A549 (cell line): Measurements from ENCODE around the gene UBA7. TPM values are rescaled to one million over a fixed set of nuclear protein-coding genes. Genes with fewer than 3 reads are reported as not detected.

Source experiments
- ATAC-seq, 2 experiments: fragments of 200-7000 bp in 1 of 2; fragments of >200 bp in 1 of 2; cut with Nextera tagmentation in 1 of 2; cut with Tn5 transposase in 1 of 2; 3 replicates each; pipeline versions ENCODE4 v1.8.0 to v1.9.1; 2018 to 2020; ENCODE audit warnings: mild to moderate bottlenecking in 1 of 2, moderate library complexity in 1 of 2
- CTCF ChIA-PET: fragments of 300-600 bp; sonication (Branson Sonifier 250); formaldehyde crosslinking; extraction: SDS; loops from one replicate; lab custom pipeline; 2021; ENCODE audit warnings: antibody characterized with exemption, inconsistent platforms; lab: Yijun Ruan, JAX
- POLR2A ChIA-PET: fragments of 350-600 bp; formaldehyde crosslinking; extraction: SDS; loops from one replicate; lab custom pipeline; 2021; ENCODE audit warnings: antibody characterized with exemption, inconsistent platforms; lab: Yijun Ruan, JAX
- DNase-seq, 2 experiments: peaks; one replicate each; pipeline versions ENCODE4 v3.0.0 to v3.0.0-alpha.2; 2011 to 2016; ENCODE audit warnings: low read depth in 1 of 2, low spot score in 1 of 2
- FAIRE-seq: peaks from 2 replicates; lab custom pipeline; 2011; peaks lifted over from hg19 to GRCh38; lab: Jason Lieb, UNC
- H3K27ac ChIP-seq, 2 experiments: fragments of >200 bp; sonication (Bioruptor Twin); formaldehyde crosslinking; 3 replicates each; pipeline ENCODE4 v1.5.1; 2016 to 2017
- H3K4me1 ChIP-seq: fragments of >200 bp; sonication (Bioruptor Twin); formaldehyde crosslinking; 3 replicates; pipeline ENCODE4 v1.6.1; 2016
- H3K4me2 ChIP-seq: fragments of >200 bp; sonication (Bioruptor Twin); formaldehyde crosslinking; 3 replicates; pipeline ENCODE4 v1.6.1; 2016
- H3K4me3 ChIP-seq: fragments of >200 bp; sonication (Bioruptor Twin); formaldehyde crosslinking; 3 replicates; pipeline ENCODE4 v1.5.1; 2016
- H3K9me3 ChIP-seq: fragments of >200 bp; sonication (Bioruptor Twin); formaldehyde crosslinking; 3 replicates; pipeline ENCODE4 v1.6.1; 2016
- ATOH8 ChIP-seq: fragments of 250-450 bp; sonication (Bioruptor Pico); IDR thresholded peaks from 2 replicates; pipeline ENCODE4 v1.5.0; 2020; ENCODE audit warnings: low read depth, mild to moderate bottlenecking, moderate library complexity
- BCL3 ChIP-seq: fragments of >200 bp; sonication (Bioruptor Twin); formaldehyde crosslinking; IDR thresholded peaks from 3 replicates; pipeline ENCODE4 v1.6.1; 2016
- CBX2 ChIP-seq: fragments of 200-600 bp; sonication (generic); IDR thresholded peaks from 2 replicates; pipeline ENCODE4 v1.6.1; 2016; ENCODE audit warnings: low read depth, mild to moderate bottlenecking, borderline replicate concordance
- CHD4 ChIP-seq: fragments of 200-600 bp; sonication (generic); IDR thresholded peaks from 2 replicates; pipeline ENCODE4 v1.6.1; 2016; ENCODE audit warnings: antibody characterized with exemption, mild to moderate bottlenecking, borderline replicate concordance
- E2F6 ChIP-seq: IDR thresholded peaks from 2 replicates; pipeline ENCODE4 v1.6.1; 2012; ENCODE audit warnings: low read depth, borderline replicate concordance
- EHF ChIP-seq: fragments of 250-450 bp; sonication (Bioruptor Pico); IDR thresholded peaks from 2 replicates; pipeline ENCODE4 v1.5.0; 2020; ENCODE audit warnings: mild to moderate bottlenecking
- ESRRA ChIP-seq: fragments of 150-350 bp; IDR thresholded peaks from 2 replicates; pipeline ENCODE4 v1.6.1; 2014; ENCODE audit warnings: mild to moderate bottlenecking, low read length, borderline replicate concordance
- FOSB ChIP-seq: fragments of 250-450 bp; sonication (Bioruptor Pico); IDR thresholded peaks from 2 replicates; pipeline ENCODE4 v1.5.0; 2020; ENCODE audit warnings: mild to moderate bottlenecking, moderate library complexity
- FOSL2 ChIP-seq, 2 experiments: fragments of 450-650 bp in 1 of 2; fragments of >200 bp in 1 of 2; sonication (Bioruptor Twin) in 1 of 2; formaldehyde crosslinking; IDR thresholded peaks; 2 replicates each; pipeline versions ENCODE4 v1.5.0 to v1.6.1; 2016 to 2020; ENCODE audit warnings: mild to moderate bottlenecking in 1 of 2, moderate library complexity in 1 of 2
- HEYL ChIP-seq: fragments of 250-450 bp; sonication (Bioruptor Pico); IDR thresholded peaks from 2 replicates; pipeline ENCODE4 v1.8.0; 2021; ENCODE audit warnings: mild to moderate bottlenecking, moderate library complexity
- HOXB13 ChIP-seq: fragments of 250-450 bp; sonication (Bioruptor Pico); IDR thresholded peaks from 2 replicates; pipeline ENCODE4 v1.5.0; 2020; ENCODE audit warnings: low read depth, mild to moderate bottlenecking, moderate library complexity
- JUN ChIP-seq, 2 experiments: fragments of >200 bp; sonication (Bioruptor Twin); formaldehyde crosslinking; IDR thresholded peaks; 2 replicates in 1 of 2; 3 replicates in 1 of 2; pipeline ENCODE4 v1.6.1; 2016 to 2017
- JUNB ChIP-seq: fragments of >200 bp; sonication (Bioruptor Twin); formaldehyde crosslinking; IDR thresholded peaks from 2 replicates; pipeline ENCODE4 v1.6.1; 2016
- KDM1A ChIP-seq: fragments of 200-600 bp; sonication (generic); IDR thresholded peaks from 2 replicates; pipeline ENCODE4 v1.6.1; 2016; ENCODE audit warnings: low read depth, mild to moderate bottlenecking
- MAX ChIP-seq: IDR thresholded peaks from 2 replicates; pipeline ENCODE4 v1.6.1; 2012
- MAZ ChIP-seq: fragments of 150-350 bp; IDR thresholded peaks from 2 replicates; pipeline ENCODE4 v1.6.1; 2014; ENCODE audit warnings: antibody characterized with exemption, low read depth, low read length, borderline replicate concordance
- NFE2L2 ChIP-seq: fragments of 150-350 bp; conservative IDR thresholded peaks from 2 replicates; pipeline ENCODE4 v1.6.1; 2014; ENCODE audit warnings: low read length
- NPAS2 ChIP-seq: fragments of 250-450 bp; sonication (Bioruptor Pico); IDR thresholded peaks from 2 replicates; pipeline ENCODE4 v1.8.0; 2022; ENCODE audit warnings: mild to moderate bottlenecking, moderate library complexity, borderline replicate concordance
- PBX3 ChIP-seq: IDR thresholded peaks from 2 replicates; pipeline ENCODE4 v1.6.1; 2012
- POLR2A ChIP-seq: IDR thresholded peaks from 2 replicates; pipeline ENCODE4 v1.6.1; 2012; ENCODE audit warnings: mild to moderate bottlenecking, low read length
- POLR2AphosphoS2 ChIP-seq: conservative IDR thresholded peaks from 2 replicates; pipeline ENCODE4 v1.6.1; 2012; ENCODE audit warnings: low read length, improper control_type of control experiment, inconsistent platforms
- RAD21 ChIP-seq, 2 experiments: fragments of >200 bp in 1 of 2; sonication (Bioruptor Twin) in 1 of 2; formaldehyde crosslinking in 1 of 2; IDR thresholded peaks in 1 of 2; conservative IDR thresholded peaks in 1 of 2; 2 replicates in 1 of 2; 3 replicates in 1 of 2; pipeline ENCODE4 v1.6.1; 2012 to 2018; ENCODE audit warnings: inconsistent platforms in 1 of 2
- RARB ChIP-seq: fragments of 250-450 bp; sonication (Bioruptor Pico); IDR thresholded peaks from 2 replicates; pipeline ENCODE4 v1.8.0; 2021; ENCODE audit warnings: mild to moderate bottlenecking, moderate library complexity
- RCOR1 ChIP-seq: fragments of 150-350 bp; IDR thresholded peaks from 2 replicates; pipeline ENCODE4 v1.6.1; 2014; ENCODE audit warnings: antibody characterized with exemption, low read length, low read depth
- RNF2 ChIP-seq: fragments of 200-600 bp; sonication (generic); IDR thresholded peaks from 2 replicates; pipeline ENCODE4 v1.6.1; 2016; ENCODE audit warnings: low read depth, mild to moderate bottlenecking, antibody characterized with exemption, moderate library complexity, borderline replicate concordance
- SMC3 ChIP-seq: fragments of >200 bp; sonication (Bioruptor Twin); formaldehyde crosslinking; IDR thresholded peaks from 3 replicates; pipeline ENCODE4 v1.6.1; 2018; ENCODE audit warnings: inconsistent platforms
- TFCP2L1 ChIP-seq: fragments of 250-450 bp; sonication (Bioruptor Pico); IDR thresholded peaks from 2 replicates; pipeline ENCODE4 v1.5.0; 2021; ENCODE audit warnings: mild to moderate bottlenecking
- WGBS: methylation state at CpG from one replicate; pipeline ENCODE4 v1.1.6; 2017; ENCODE audit errors: missing lambda C conversion rate; 5-methylcytosine and 5-hydroxymethylcytosine counted together
- polyA plus RNA-seq, 4 experiments: library from polyadenylated mRNA; depleted of rRNA in 3 of 4; stranded (reverse); fragments of >200 nt; fragmentation: RNase III in 1 of 4; extraction: RNeasy Plus Mini Kit Qiagen cat#74134 plus additional on column Dnase treatment in 1 of 4; gene quantifications; 2 replicates in 3 of 4; 3 replicates in 1 of 4; pipeline ENCODE4 v1.2.3, GENCODE V29; 2011 to 2017

The UBA7 gene
- polyA plus RNA-seq, 2 of the 4 experiments (the other 2 are of a cell fraction): 0.22 to 0.54 TPM

GRCh38 chr3:49761661-49762060 is 52.1 kb downstream of the UBA7 start:
- H3K4me3 ChIP-seq: no peak overlapping the region
- TF ChIP-seq RNF2 (no peak), HOXB13 (no peak), JUN (IDR thresholded peaks at IDR 0.05) (no peak), RAD21 (conservative IDR thresholded peaks at IDR 0.05 in 1 of 2, IDR thresholded peaks at IDR 0.05 in 1 of 2) (no peak), ESRRA (no peak), CBX2 (no peak), POLR2AphosphoS2 (no peak), JUNB (no peak), MAX (no peak), KDM1A (no peak), MAZ (no peak), NFE2L2 (no peak), EHF (CRISPR knock-in tag) (no peak)
- FAIRE-seq: no peak
- no peaks in the 10 kb centered on the region for H3K4me1 ChIP-seq
- WGBS: 90% methylated on average over 3 of the region's 3 CpGs
- no peak overlapping the region for H3K4me2 ChIP-seq
- no peaks in the 10 kb centered on the region for H3K9me3 ChIP-seq
- ChIA-PET CTCF (no interaction called here), POLR2A (no interaction called here)
- no peak for ATAC-seq
- DNase-seq: no peak
- H3K27ac ChIP-seq: no peak overlapping the region

GRCh38 chr3:49759226-49759625 is 54.5 kb downstream of the UBA7 start:
- no peak for TF ChIP-seq E2F6
- no peak for TF ChIP-seq ATOH8 (CRISPR knock-in tag)
- TF ChIP-seq RCOR1: no peak
- no peak for TF ChIP-seq BCL3
- TF ChIP-seq CHD4: no peak
- TF ChIP-seq PBX3: no peak
- no peak for TF ChIP-seq NPAS2
- no peak for TF ChIP-seq TFCP2L1 (CRISPR knock-in tag)
- no peak for TF ChIP-seq POLR2A
- TF ChIP-seq EHF (CRISPR knock-in tag): no peak
- TF ChIP-seq SMC3: no peak
- TF ChIP-seq FOSB (CRISPR knock-in tag): no peak
- no peak for TF ChIP-seq FOSL2 (IDR thresholded peaks at IDR 0.05)
- TF ChIP-seq FOSL2 (CRISPR knock-in tag; IDR thresholded peaks at IDR 0.05): no peak
- no peak for TF ChIP-seq MAX
- no peak for TF ChIP-seq HEYL (CRISPR knock-in tag)
- TF ChIP-seq RARB (CRISPR knock-in tag): no peak
- TF ChIP-seq, all 56 proteins: peak for 0
- FAIRE-seq (no peak), ATAC-seq (no peak), DNase-seq (no peak)
- no peak overlapping the region for H3K4me3 ChIP-seq
- H3K4me1 ChIP-seq: no peaks in the 10 kb centered on the region
- WGBS: 26% methylated on average over 1 of the region's 1 CpG
- no peaks in the 10 kb centered on the region for H3K9me3 ChIP-seq
- H3K27ac ChIP-seq: no peak overlapping the region
- CTCF ChIA-PET: interaction anchor here (1.0 kb wide), 1 partner anchor 171 kb away, joined by 3 read pairs; no protein-coding TSS in a partner anchor
- POLR2A ChIA-PET: no interaction called here
- H3K4me2 ChIP-seq: no peak overlapping the region
